ENCODE results near the gene UVRAG.
"Not testable (repeated sequence)": the region's sequence is repeated elsewhere in the genome, so short reads cannot be mapped to it uniquely, and the experiment has no call there.

The UVRAG gene

DNA sequence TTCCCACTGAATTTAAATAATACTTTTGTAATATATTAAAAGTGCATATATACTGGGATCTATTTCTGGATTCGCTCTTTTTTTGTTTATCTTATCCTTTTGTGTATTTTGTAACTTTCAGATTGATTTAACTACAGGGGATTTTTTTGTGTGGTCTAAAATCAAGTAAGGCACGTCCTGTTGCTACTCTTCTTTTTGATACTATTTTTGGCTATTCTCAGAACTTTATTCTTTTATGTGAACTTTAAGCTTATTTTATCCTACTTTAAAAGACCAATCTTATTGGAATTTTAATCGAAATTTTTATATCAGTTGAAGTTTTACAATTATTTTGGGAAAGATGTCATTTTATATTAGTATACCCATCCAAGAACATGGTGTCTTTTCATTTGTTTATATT lies 106.8 kb downstream of the UVRAG start:
- no peak overlapping the region for H3K4me3 ChIP-seq (ENCODE audit: low read depth, low read length)
- DNase-seq (ENCODE audit: low read depth) = no peak
- no peak for TF ChIP-seq CTCF (IDR thresholded peaks at IDR 0.05; ENCODE audit: control insufficient read depth, extremely low read depth, insufficient read depth)

DNA sequence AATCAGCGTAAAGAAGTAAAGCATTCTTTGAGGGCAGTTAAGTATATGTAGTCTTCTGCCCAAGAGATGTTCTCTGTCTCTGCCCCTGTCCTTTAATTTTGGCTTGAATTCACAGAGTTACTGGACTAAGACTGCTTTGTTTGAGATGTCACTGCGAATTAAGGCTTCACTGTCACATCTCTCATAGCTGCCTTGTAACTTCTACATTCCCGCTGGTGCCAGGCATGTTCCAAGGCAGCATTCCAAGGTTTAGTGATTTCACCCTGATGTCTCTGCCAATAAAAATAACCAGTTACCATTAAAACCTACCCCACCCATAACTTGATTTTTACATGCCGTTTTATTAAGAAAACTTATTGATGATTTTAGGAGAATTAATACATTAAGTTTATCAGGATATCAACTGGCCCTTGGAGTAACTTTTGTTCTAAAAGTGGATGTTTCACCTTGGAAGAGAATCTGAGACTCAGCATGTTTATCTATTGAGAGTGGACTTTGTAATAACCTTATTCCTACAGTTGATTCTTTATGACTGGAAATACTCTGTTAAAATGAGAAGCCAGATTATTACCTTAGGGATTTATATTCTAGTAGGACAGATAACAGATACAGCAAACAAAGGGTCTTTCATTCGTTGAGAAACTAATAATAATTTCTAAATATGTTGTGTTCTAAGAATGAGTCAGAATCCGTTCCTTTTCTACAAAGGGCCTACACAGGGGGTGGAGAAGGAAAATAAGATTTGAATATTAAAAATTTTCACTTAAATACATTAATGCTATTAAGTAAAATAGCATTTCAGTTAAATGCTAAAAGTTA lies 110.2 kb downstream of the UVRAG start:
- no peak overlapping the region for H3K4me3 ChIP-seq (ENCODE audit: low read depth, low read length)
- TF ChIP-seq CTCF (IDR thresholded peaks at IDR 0.05; ENCODE audit: control insufficient read depth, extremely low read depth, insufficient read depth) = no peak
- peak; percentile 79 for DNase-seq (ENCODE audit: low read depth)

DNA sequence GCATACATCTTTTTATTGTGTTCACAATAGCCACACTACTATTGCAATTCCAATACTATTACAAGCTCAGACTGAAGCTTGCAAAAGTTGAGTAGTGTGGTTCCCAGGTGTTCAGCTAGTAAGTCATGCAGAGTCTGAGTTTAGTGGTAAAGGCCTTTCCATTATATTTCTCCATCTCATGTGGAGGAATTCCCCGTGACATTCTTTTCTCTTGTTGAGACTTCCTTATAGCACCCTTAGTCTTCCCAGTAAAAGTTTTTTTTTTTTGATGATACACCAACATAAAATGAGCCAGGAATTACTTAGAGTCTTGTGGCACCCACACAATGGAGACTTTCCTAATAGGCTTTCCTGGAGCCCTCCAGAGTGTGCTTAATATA lies 110.8 kb downstream of the UVRAG start:
- TF ChIP-seq CTCF (IDR thresholded peaks at IDR 0.05; ENCODE audit: control insufficient read depth, extremely low read depth, insufficient read depth) = no peak
- no peak for DNase-seq (ENCODE audit: low read depth)
- no peak overlapping the region for H3K4me3 ChIP-seq (ENCODE audit: low read depth, low read length)

GRCh38 chr11:75929706-75930105 lies 114.7 kb downstream of the UVRAG start:
- no peak overlapping the region for H3K4me3 ChIP-seq (ENCODE audit: low read depth, low read length)
- TF ChIP-seq CTCF (IDR thresholded peaks at IDR 0.05; ENCODE audit: control insufficient read depth, extremely low read depth, insufficient read depth) = no peak
- no peak for DNase-seq (ENCODE audit: low read depth)

DNA sequence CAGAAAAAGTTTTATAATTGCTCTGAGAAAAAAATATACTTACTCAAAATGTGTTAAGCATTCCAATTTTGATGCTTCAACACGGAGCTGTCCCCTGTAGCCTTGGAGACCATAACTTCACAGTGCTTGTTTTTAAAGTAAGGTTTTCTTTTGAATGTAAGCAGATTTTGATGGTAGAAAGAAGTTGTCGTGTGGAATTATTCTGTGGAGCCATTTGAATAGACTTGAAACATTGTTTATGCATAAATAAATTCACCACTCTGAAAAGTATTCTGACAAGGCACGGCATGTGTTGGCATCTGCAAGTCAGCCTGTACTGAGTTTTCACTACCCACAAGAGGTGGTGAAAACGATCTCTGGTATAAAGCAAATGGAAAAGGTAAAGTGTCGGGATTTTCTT lies 115.5 kb downstream of the UVRAG start:
- TF ChIP-seq CTCF (IDR thresholded peaks at IDR 0.05; ENCODE audit: control insufficient read depth, extremely low read depth, insufficient read depth) = no peak
- no peak overlapping the region for H3K4me3 ChIP-seq (ENCODE audit: low read depth, low read length)
- DNase-seq (ENCODE audit: low read depth) = no peak

DNA sequence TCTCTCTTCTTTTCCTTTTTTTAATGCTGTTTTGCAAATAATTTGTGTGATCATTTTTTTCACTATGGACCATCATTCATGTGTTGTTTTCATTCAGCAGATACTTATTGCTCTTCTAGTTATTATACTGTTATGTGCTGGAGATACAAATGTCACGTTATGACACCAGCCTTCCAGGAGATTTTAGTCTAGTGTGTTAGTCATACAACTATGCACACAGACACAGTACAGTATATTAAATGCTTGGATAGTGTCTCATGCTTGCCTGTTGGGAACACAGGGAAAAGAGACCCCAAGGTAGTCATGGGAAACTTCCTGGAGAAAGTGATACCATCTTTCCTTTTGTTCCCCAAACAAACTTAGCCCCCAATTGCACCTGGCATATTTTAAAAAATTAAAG lies 116.1 kb downstream of the UVRAG start:
- H3K4me3 ChIP-seq (ENCODE audit: low read depth, low read length) = no peak overlapping the region
- no peak for TF ChIP-seq CTCF (IDR thresholded peaks at IDR 0.05; ENCODE audit: control insufficient read depth, extremely low read depth, insufficient read depth)
- no peak for DNase-seq (ENCODE audit: low read depth)

DNA sequence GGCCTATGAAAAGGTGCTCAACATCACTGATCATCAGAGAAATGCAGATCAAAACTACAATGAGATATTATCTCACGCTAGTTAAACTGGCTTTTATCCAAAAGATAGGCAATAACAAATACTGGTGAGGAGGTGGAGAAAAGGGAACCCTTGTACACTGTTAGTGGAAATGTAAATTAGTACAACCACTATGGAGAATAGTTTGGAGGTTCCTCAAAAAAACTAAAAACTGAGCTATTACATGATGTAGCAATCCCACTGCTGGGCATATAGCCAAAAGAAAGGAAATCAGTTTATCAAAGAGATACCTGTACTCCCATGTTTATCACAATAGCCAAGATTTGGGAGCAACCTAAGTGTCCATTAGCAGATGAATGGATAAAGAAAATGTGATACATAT lies 118.7 kb downstream of the UVRAG start:
- DNase-seq (ENCODE audit: low read depth); H3K4me3 ChIP-seq (ENCODE audit: low read depth, low read length): not testable (repeated sequence)

Measured in LNCaP clone FGC (cell line).